Measurements from ENCODE around the gene RAB11FIP4.
A peak's percentile ranks its signal among the peaks of the same experiment; 100 is the strongest.

Gene RAB11FIP4

GRCh38 chr17:31387438-31387837 lies 4.0 kb upstream of the RAB11FIP4 start:
- no peaks in the 10 kb centered on the region for H3K36me3 ChIP-seq (ENCODE audit: control insufficient read depth in 2 of 2, insufficient read depth in 2 of 2, low read length in 2 of 2)
- peaks cover 8% of the 10 kb centered on the region for H3K4me1 ChIP-seq (ENCODE audit: control insufficient read depth, insufficient read depth, low read length)
- no peaks in the 10 kb centered on the region for H3K9me3 ChIP-seq (ENCODE audit: control insufficient read depth in 2 of 2, low read length in 2 of 2)
- H3K27me3 ChIP-seq (ENCODE audit: control insufficient read depth in 1 of 2, insufficient read depth in 2 of 2, low read length in 2 of 2): peaks cover 24 to 26% of the 10 kb centered on the region in 2 donors
- H3K4me3 ChIP-seq (ENCODE audit: low read length in 2 of 2): no peak overlapping the region
- no peak overlapping the region for H3K9ac ChIP-seq (ENCODE audit: low read length in 2 of 2)
- H3K27ac ChIP-seq (ENCODE audit: low read length): no peak overlapping the region

- Histone ChIP-seq H3K9ac (ENCODE audit: low read length in 2 of 2) (no peak overlapping the region), H3K27ac (ENCODE audit: low read length) (no peak overlapping the region), H3K27me3 (ENCODE audit: control insufficient read depth in 1 of 2, insufficient read depth in 2 of 2, low read length in 2 of 2) (peaks cover 32 to 35% of the 10 kb centered on the region in 2 donors), H3K36me3 (ENCODE audit: control insufficient read depth in 2 of 2, insufficient read depth in 2 of 2, low read length in 2 of 2) (no peaks in the 10 kb centered on the region), H3K4me1 (ENCODE audit: control insufficient read depth, insufficient read depth, low read length) (peaks cover 9% of the 10 kb centered on the region), H3K4me3 (ENCODE audit: low read length in 2 of 2) (no peak overlapping the region), H3K9me3 (ENCODE audit: control insufficient read depth in 2 of 2, low read length in 2 of 2) (no peaks in the 10 kb centered on the region)
These were observed 3.1 kb upstream of the RAB11FIP4 start for GRCh38 chr17:31388351-31388750.

- Histone ChIP-seq H3K27ac (ENCODE audit: low read length) (no peak overlapping the region), H3K27me3 (ENCODE audit: control insufficient read depth in 1 of 2, insufficient read depth in 2 of 2, low read length in 2 of 2) (peaks cover 39 to 41% of the 10 kb centered on the region in 2 donors), H3K4me1 (ENCODE audit: control insufficient read depth, insufficient read depth, low read length) (peaks cover 9% of the 10 kb centered on the region), H3K9ac (ENCODE audit: low read length in 2 of 2) (no peak overlapping the region), H3K9me3 (ENCODE audit: control insufficient read depth in 2 of 2, low read length in 2 of 2) (no peaks in the 10 kb centered on the region), H3K36me3 (ENCODE audit: control insufficient read depth in 2 of 2, insufficient read depth in 2 of 2, low read length in 2 of 2) (no peaks in the 10 kb centered on the region), H3K4me3 (ENCODE audit: low read length in 2 of 2) (no peak overlapping the region)
These were observed 2.5 kb upstream of the RAB11FIP4 start for GRCh38 chr17:31388770-31389656.

GRCh38 chr17:31389657-31390381 lies 1.7 kb upstream of the RAB11FIP4 start:
- H3K4me1 ChIP-seq (ENCODE audit: control insufficient read depth, insufficient read depth, low read length): peaks cover 9% of the 10 kb centered on the region
- no peak overlapping the region for H3K9ac ChIP-seq (ENCODE audit: low read length in 2 of 2)
- H3K36me3 ChIP-seq (ENCODE audit: control insufficient read depth in 2 of 2, insufficient read depth in 2 of 2, low read length in 2 of 2): no peaks in the 10 kb centered on the region
- H3K4me3 ChIP-seq (ENCODE audit: low read length in 2 of 2): no peak overlapping the region
- peaks cover 40 to 43% of the 10 kb centered on the region in 2 donors for H3K27me3 ChIP-seq (ENCODE audit: control insufficient read depth in 1 of 2, insufficient read depth in 2 of 2, low read length in 2 of 2)
- H3K9me3 ChIP-seq (ENCODE audit: control insufficient read depth in 2 of 2, low read length in 2 of 2): no peaks in the 10 kb centered on the region
- H3K27ac ChIP-seq (ENCODE audit: low read length): no peak overlapping the region

GRCh38 chr17:31390426-31390747 lies 1.1 kb upstream of the RAB11FIP4 start:
- Histone ChIP-seq H3K36me3 (ENCODE audit: control insufficient read depth in 2 of 2, insufficient read depth in 2 of 2, low read length in 2 of 2) (no peaks in the 10 kb centered on the region), H3K27ac (ENCODE audit: low read length) (no peak overlapping the region), H3K9ac (ENCODE audit: low read length in 2 of 2) (no peak overlapping the region), H3K9me3 (ENCODE audit: control insufficient read depth in 2 of 2, low read length in 2 of 2) (no peaks in the 10 kb centered on the region), H3K27me3 (ENCODE audit: control insufficient read depth in 1 of 2, insufficient read depth in 2 of 2, low read length in 2 of 2) (peaks cover 43 to 46% of the 10 kb centered on the region in 2 donors), H3K4me1 (ENCODE audit: control insufficient read depth, insufficient read depth, low read length) (peaks cover 9% of the 10 kb centered on the region), H3K4me3 (ENCODE audit: low read length in 2 of 2) (no peak overlapping the region)

GRCh38 chr17:31390748-31391495 lies 553 bp upstream of the RAB11FIP4 start:
- peaks cover 44 to 50% of the 10 kb centered on the region in 2 donors for H3K27me3 ChIP-seq (ENCODE audit: control insufficient read depth in 1 of 2, insufficient read depth in 2 of 2, low read length in 2 of 2)
- H3K4me3 ChIP-seq (ENCODE audit: low read length in 2 of 2): peak overlapping the region; percentile 40 to 55
- H3K9ac ChIP-seq (ENCODE audit: low read length in 2 of 2): no peak overlapping the region
- no peaks in the 10 kb centered on the region for H3K36me3 ChIP-seq (ENCODE audit: control insufficient read depth in 2 of 2, insufficient read depth in 2 of 2, low read length in 2 of 2)
- H3K9me3 ChIP-seq (ENCODE audit: control insufficient read depth in 2 of 2, low read length in 2 of 2): no peaks in the 10 kb centered on the region
- H3K4me1 ChIP-seq (ENCODE audit: control insufficient read depth, insufficient read depth, low read length): peaks cover 9% of the 10 kb centered on the region
- H3K27ac ChIP-seq (ENCODE audit: low read length): no peak overlapping the region

GRCh38 chr17:31392002-31392855 lies 754 bp downstream of the RAB11FIP4 start:
- Histone ChIP-seq H3K27me3 (ENCODE audit: control insufficient read depth in 1 of 2, insufficient read depth in 2 of 2, low read length in 2 of 2) (peaks cover 49 to 57% of the 10 kb centered on the region in 2 donors), H3K27ac (ENCODE audit: low read length) (no peak overlapping the region)

GRCh38 chr17:31392856-31393748 lies 1.6 kb downstream of the RAB11FIP4 start:
- H3K9ac ChIP-seq (ENCODE audit: low read length in 2 of 2): no peak overlapping the region
- H3K9me3 ChIP-seq (ENCODE audit: control insufficient read depth in 2 of 2, low read length in 2 of 2): no peaks in the 10 kb centered on the region

More at GRCh38 chr17:31392002-31392855, 754 bp downstream of the RAB11FIP4 start:
- Histone ChIP-seq H3K4me1 (ENCODE audit: control insufficient read depth, insufficient read depth, low read length) (peaks cover 9% of the 10 kb centered on the region), H3K4me3 (ENCODE audit: low read length in 2 of 2) (peak overlapping the region in 1 of 2 donors; percentile 55), H3K36me3 (ENCODE audit: control insufficient read depth in 2 of 2, insufficient read depth in 2 of 2, low read length in 2 of 2) (no peaks in the 10 kb centered on the region), H3K9me3 (ENCODE audit: control insufficient read depth in 2 of 2, low read length in 2 of 2) (no peaks in the 10 kb centered on the region), H3K9ac (ENCODE audit: low read length in 2 of 2) (no peak overlapping the region)

GRCh38 chr17:31393749-31394146 lies 2.3 kb downstream of the RAB11FIP4 start:
- Histone ChIP-seq H3K9me3 (ENCODE audit: control insufficient read depth in 2 of 2, low read length in 2 of 2) (no peaks in the 10 kb centered on the region), H3K4me1 (ENCODE audit: control insufficient read depth, insufficient read depth, low read length) (peaks cover 9% of the 10 kb centered on the region), H3K9ac (ENCODE audit: low read length in 2 of 2) (no peak overlapping the region), H3K27ac (ENCODE audit: low read length) (no peak overlapping the region), H3K4me3 (ENCODE audit: low read length in 2 of 2) (no peak overlapping the region), H3K36me3 (ENCODE audit: control insufficient read depth in 2 of 2, insufficient read depth in 2 of 2, low read length in 2 of 2) (no peaks in the 10 kb centered on the region), H3K27me3 (ENCODE audit: control insufficient read depth in 1 of 2, insufficient read depth in 2 of 2, low read length in 2 of 2) (peaks cover 48 to 57% of the 10 kb centered on the region in 2 donors)

More at GRCh38 chr17:31392856-31393748, 1.6 kb downstream of the RAB11FIP4 start:
- Histone ChIP-seq H3K27ac (ENCODE audit: low read length) (no peak overlapping the region), H3K27me3 (ENCODE audit: control insufficient read depth in 1 of 2, insufficient read depth in 2 of 2, low read length in 2 of 2) (peaks cover 49 to 57% of the 10 kb centered on the region in 2 donors), H3K36me3 (ENCODE audit: control insufficient read depth in 2 of 2, insufficient read depth in 2 of 2, low read length in 2 of 2) (no peaks in the 10 kb centered on the region), H3K4me1 (ENCODE audit: control insufficient read depth, insufficient read depth, low read length) (peaks cover 9% of the 10 kb centered on the region), H3K4me3 (ENCODE audit: low read length in 2 of 2) (no peak overlapping the region)
